GM12878 (cell line): ENCODE results near the gene LRRC45. TPM values are rescaled to one million over a fixed set of nuclear protein-coding genes. Genes with fewer than 3 reads are reported as not detected.
A peak's percentile ranks its signal among the peaks of the same experiment; 100 is the strongest.

Source experiments
- ATAC-seq: fragments of 200-7000 bp; cut with Tn5 transposase; 3 replicates; pipeline ENCODE4 v1.9.1; 2020; ENCODE audit warnings: mild to moderate bottlenecking, moderate library complexity
- BruUV-seq: library from RNA; stranded (reverse); fragments of 400-500 nt; replicated peaks from 2 replicates; lab custom pipeline; 2021; lab: Mats Ljungman, UMichigan
- CTCF ChIA-PET: fragments of 300-600 bp; sonication (Branson Sonifier 250); formaldehyde crosslinking; extraction: SDS; loops from one replicate; lab custom pipeline; 2021; ENCODE audit warnings: inconsistent platforms; lab: Yijun Ruan, JAX
- POLR2A ChIA-PET: fragments of 350-600 bp; formaldehyde crosslinking; extraction: SDS; loops from one replicate; lab custom pipeline; 2021; ENCODE audit warnings: inconsistent platforms; lab: Charles Lee
- RAD21 ChIA-PET: fragments of 300-600 bp; sonication (Branson Sonifier 250); formaldehyde crosslinking; loops from one replicate; lab custom pipeline; 2023; ENCODE audit warnings: antibody characterized with exemption; ENCODE audit not compliant: unreplicated experiment; lab: Charles Lee
- SMC1A ChIA-PET: fragments of 300-600 bp; sonication (Branson Sonifier 250); formaldehyde crosslinking; loops from one replicate; lab custom pipeline; 2023; ENCODE audit not compliant: unreplicated experiment, uncharacterized antibody; lab: Charles Lee
- DNase-seq: peaks from one replicate; pipeline ENCODE4 v3.0.0-alpha.2; 2011; ENCODE audit warnings: low read depth, low spot score
- FAIRE-seq: peaks from 3 replicates; lab custom pipeline; 2011; peaks lifted over from hg19 to GRCh38; lab: Jason Lieb, UNC
- H2AFZ ChIP-seq: 2 replicates; pipeline ENCODE4 v1.6.0; 2011; ENCODE audit warnings: low read depth, low read length, control low read depth; ENCODE audit not compliant: control insufficient read depth
- H3K27ac ChIP-seq: 2 replicates; pipeline ENCODE4 v1.5.1; 2011; ENCODE audit warnings: control low read depth; ENCODE audit not compliant: control insufficient read depth, insufficient read depth
- H3K27me3 ChIP-seq, 2 experiments: replicated peaks in 1 of 2; 2 replicates each; pipeline versions ENCODE4 v1.6.0 to v1.6.1; 2011; ENCODE audit warnings: low read length in 1 of 2; ENCODE audit not compliant: control insufficient read depth in 2 of 2, insufficient read depth in 2 of 2
- H3K36me3 ChIP-seq, 2 experiments: 2 replicates each; pipeline ENCODE4 v1.5.1; 2011; ENCODE audit warnings: low read length in 1 of 2; ENCODE audit not compliant: control insufficient read depth in 2 of 2, insufficient read depth in 2 of 2
- H3K4me1 ChIP-seq: 2 replicates; pipeline ENCODE4 v1.6.1; 2011; ENCODE audit warnings: mild to moderate bottlenecking, low read length, moderate library complexity, mixed read lengths; ENCODE audit not compliant: control insufficient read depth, insufficient read depth
- H3K4me2 ChIP-seq: 2 replicates; pipeline ENCODE4 v1.6.0; 2011; ENCODE audit warnings: control low read depth; ENCODE audit not compliant: control insufficient read depth, insufficient read depth
- H3K4me3 ChIP-seq: fragments of 200-600 bp; sonication (generic); 2 replicates; pipeline ENCODE4 v1.5.1; 2016
- H3K79me2 ChIP-seq: 2 replicates; pipeline ENCODE4 v1.6.0; 2011; ENCODE audit warnings: low read length; ENCODE audit not compliant: control insufficient read depth, insufficient read depth
- H3K9ac ChIP-seq: 2 replicates; pipeline ENCODE4 v1.8.0; 2011; ENCODE audit warnings: low read length, control low read depth, mixed read lengths; ENCODE audit not compliant: control insufficient read depth, insufficient read depth
- H3K9me3 ChIP-seq: replicated peaks from 3 replicates; pipeline ENCODE4 v1.5.1; 2011; ENCODE audit warnings: mild to moderate bottlenecking, low read length; ENCODE audit not compliant: control insufficient read depth, insufficient read depth
- H4K20me1 ChIP-seq: 2 replicates; pipeline ENCODE4 v1.6.0; 2011; ENCODE audit not compliant: control insufficient read depth, insufficient read depth
- CREM ChIP-seq: IDR thresholded peaks from 2 replicates; pipeline ENCODE4 v1.6.1; 2014; ENCODE audit warnings: antibody characterized with exemption, low read depth
- CUX1 ChIP-seq: IDR thresholded peaks from 2 replicates; pipeline ENCODE4 v1.6.1; 2012; ENCODE audit warnings: improper control_type of control experiment, low read depth, low read length; ENCODE audit not compliant: insufficient replicate concordance
- POLR2A ChIP-seq: IDR thresholded peaks from 2 replicates; pipeline ENCODE4 v1.6.1; 2011; ENCODE audit warnings: low read depth, mild to moderate bottlenecking, low read length
- SMAD1 ChIP-seq: fragments of 450-650 bp; IDR thresholded peaks from 2 replicates; pipeline ENCODE4 v1.6.1; 2018; ENCODE audit warnings: mild to moderate bottlenecking, low read depth; ENCODE audit not compliant: partially characterized antibody
- ZNF274 ChIP-seq: IDR thresholded peaks from one replicate; pipeline ENCODE4 v1.8.0; 2011; ENCODE audit not compliant: insufficient read length, insufficient read depth
- WGBS: methylation state at CpG from one replicate; pipeline ENCODE4 v1.1.6; 2016; ENCODE audit warnings: low lambda C conversion rate; ENCODE audit not compliant: insufficient replicate concordance, insufficient coverage; ENCODE audit errors: missing lambda C conversion rate; 5-methylcytosine and 5-hydroxymethylcytosine counted together
- in situ Hi-C: fragments of 300-500 bp; cut with MboI; formaldehyde crosslinking; loops from 9 replicates; pipeline ENCODE4 v1.14.3; 2018; ENCODE audit warnings: mixed read lengths
- intact Hi-C: fragments of 100-400 bp; cut with micrococcal nuclease; formaldehyde crosslinking; loops from one replicate; pipeline ENCODE4 v1.14.2; 2022; ENCODE audit not compliant: unreplicated experiment
- polyA plus RNA-seq, 11 experiments: library from polyadenylated mRNA; depleted of rRNA in 4 of 11; unstranded in 6 of 11; stranded (reverse) in 5 of 11; fragments of >200 nt; fragmentation: Nextera tagmentation in 4 of 11; fragmentation: Illumina TruSeq in 1 of 11; extraction: Ambion mirVana in 4 of 11; extraction: Trizol in 1 of 11; gene quantifications; 1 replicate in 1 of 11; 2 replicates in 10 of 11; pipeline versions ENCODE4 v1.2.1 to v1.2.3, GENCODE V29; 2011 to 2016; ENCODE audit warnings: inconsistent platforms in 2 of 11, missing spikeins in 2 of 11, low read depth in 1 of 11
- total RNA-seq, 4 experiments: library from RNA; depleted of rRNA in 3 of 4; stranded (reverse); fragments of >200 nt in 3 of 4; fragmentation: Illumina TruSeq in 1 of 4; extraction: Trizol in 1 of 4; gene quantifications; 2 replicates each; pipeline versions ENCODE4 v1.2.1 to v1.2.3, GENCODE V29; 2013 to 2021

The LRRC45 gene
- total and polyA plus RNA-seq, 10 of the 15 experiments (the other 5 are each of a cell fraction or from before 2014, with no cell fraction given) = 0.03 to 27.7 (median 10.4) TPM

- no peak for TF ChIP-seq CUX1
- no peak for TF ChIP-seq ZNF274
- no peak for TF ChIP-seq SMAD1
These were observed 22.9 kb upstream of the LRRC45 start (continued) for GRCh38 chr17:81999976-82000802.

GRCh38 chr17:82000803-82001570, 22.1 kb upstream of the LRRC45 start:
- in situ Hi-C loops (no loop called here), intact Hi-C loops (no loop called here)
- no peaks in the 10 kb centered on the region for H3K27me3 ChIP-seq
- ChIA-PET POLR2A (no interaction called here), CTCF (no interaction called here), SMC1A (no interaction called here), RAD21 (interaction anchor here (0.7 kb wide), 1 partner anchor 197 kb away, joined by 3 read pairs; no protein-coding TSS in a partner anchor)
- H3K9ac ChIP-seq = no peak overlapping the region
- DNase-seq (no peak), FAIRE-seq (no peak), ATAC-seq (no peak)
- no peak overlapping the region for H2AFZ ChIP-seq
- TF ChIP-seq CREM (no peak), POLR2A (0 out of 2 replicates have a peak, but pooled peaks have one; percentile 15)
- H3K27ac ChIP-seq = no peak overlapping the region
- H3K4me2 ChIP-seq = no peak overlapping the region
- 86% methylated on average over 30 of the region's 32 CpGs for WGBS
- no peaks in the 10 kb centered on the region for H3K4me1 ChIP-seq
- no peak overlapping the region for H3K4me3 ChIP-seq
- H3K36me3 ChIP-seq = peaks cover 0 to 3% of the 10 kb centered on the region in 2 experiments; a peak in 2 of 4 replicates
- H3K79me2 ChIP-seq = no peaks in the 10 kb centered on the region
- no TSS peak for BruUV-seq
- no peaks in the 10 kb centered on the region for H3K9me3 ChIP-seq
- no peaks in the 10 kb centered on the region for H4K20me1 ChIP-seq
